ENCODE data around the gene APOL4. TPM values are rescaled to one million over a fixed set of nuclear protein-coding genes. Genes with fewer than 3 reads are reported as not detected.
"Not testable (repeated sequence)": the region's sequence is repeated elsewhere in the genome, so short reads cannot be mapped to it uniquely, and the experiment has no call there.

The APOL4 gene
- total and polyA plus RNA-seq, 4 donors: 5.9 to 15.9 (median 9.1) TPM

DNA sequence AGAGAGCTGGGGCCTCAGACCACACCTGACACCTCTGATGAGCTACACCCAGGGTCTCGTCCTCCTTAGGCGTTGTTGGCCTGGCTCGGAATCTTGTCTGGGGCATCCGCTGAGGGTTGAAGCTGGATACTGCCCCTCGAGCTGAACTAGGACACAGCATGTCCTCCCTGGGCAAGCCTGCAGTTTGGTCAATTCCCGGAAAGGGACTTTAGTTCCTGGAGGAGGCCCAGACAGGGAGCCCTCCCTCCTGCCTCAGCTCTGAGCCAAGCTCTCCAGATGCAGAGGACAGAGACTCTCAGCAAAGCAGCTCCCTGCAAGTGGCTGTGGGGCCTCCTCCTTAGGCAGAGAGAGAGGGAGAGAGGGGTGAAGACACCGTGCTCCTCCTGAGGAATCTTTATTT, 45.9 kb downstream of the APOL4 start:
- H3K9me3 ChIP-seq (ENCODE audit: control insufficient read depth in 4 of 4, insufficient read depth in 3 of 4, low read length in 3 of 4): no peaks in the 10 kb centered on the region
- DNase-seq (peak; percentile 71 to 82 (median 74)), ATAC-seq (ENCODE audit: insufficient read depth, low FRiP score) (peak; percentile 55)
- no peaks in the 10 kb centered on the region for H3K36me3 ChIP-seq (ENCODE audit: control insufficient read depth in 4 of 4, insufficient read depth in 4 of 4, low read length in 4 of 4)
- peaks cover 3 to 54% (median 35%) of the 10 kb centered on the region in 5 donors for H3K4me1 ChIP-seq (ENCODE audit: control insufficient read depth in 5 of 5, insufficient read depth in 5 of 5, low read length in 5 of 5)
- TF ChIP-seq, protein P1, sequence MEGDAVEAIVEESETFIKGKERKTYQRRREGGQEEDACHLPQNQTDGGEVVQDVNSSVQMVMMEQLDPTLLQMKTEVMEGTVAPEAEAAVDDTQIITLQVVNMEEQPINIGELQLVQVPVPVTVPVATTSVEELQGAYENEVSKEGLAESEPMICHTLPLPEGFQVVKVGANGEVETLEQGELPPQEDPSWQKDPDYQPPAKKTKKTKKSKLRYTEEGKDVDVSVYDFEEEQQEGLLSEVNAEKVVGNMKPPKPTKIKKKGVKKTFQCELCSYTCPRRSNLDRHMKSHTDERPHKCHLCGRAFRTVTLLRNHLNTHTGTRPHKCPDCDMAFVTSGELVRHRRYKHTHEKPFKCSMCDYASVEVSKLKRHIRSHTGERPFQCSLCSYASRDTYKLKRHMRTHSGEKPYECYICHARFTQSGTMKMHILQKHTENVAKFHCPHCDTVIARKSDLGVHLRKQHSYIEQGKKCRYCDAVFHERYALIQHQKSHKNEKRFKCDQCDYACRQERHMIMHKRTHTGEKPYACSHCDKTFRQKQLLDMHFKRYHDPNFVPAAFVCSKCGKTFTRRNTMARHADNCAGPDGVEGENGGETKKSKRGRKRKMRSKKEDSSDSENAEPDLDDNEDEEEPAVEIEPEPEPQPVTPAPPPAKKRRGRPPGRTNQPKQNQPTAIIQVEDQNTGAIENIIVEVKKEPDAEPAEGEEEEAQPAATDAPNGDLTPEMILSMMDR (IDR thresholded peaks at IDR 0.05; ENCODE audit: control extremely low read depth, extremely low read depth): no peak
- 43 to 57% methylated on average over 7 of the region's 7 CpGs for WGBS, 2 donors
- H3K4me3 ChIP-seq: no peak overlapping the region
- H3K27me3 ChIP-seq (ENCODE audit: control insufficient read depth in 3 of 3, insufficient read depth in 3 of 3, low read length in 2 of 3): no peaks in the 10 kb centered on the region
- no peak overlapping the region for H3K9ac ChIP-seq (ENCODE audit: insufficient read depth in 1 of 2, low read length in 2 of 2)
- H3K27ac ChIP-seq (ENCODE audit: low read depth in 1 of 2, low read length in 1 of 2): peak overlapping the region; percentile 58 to 85

DNA sequence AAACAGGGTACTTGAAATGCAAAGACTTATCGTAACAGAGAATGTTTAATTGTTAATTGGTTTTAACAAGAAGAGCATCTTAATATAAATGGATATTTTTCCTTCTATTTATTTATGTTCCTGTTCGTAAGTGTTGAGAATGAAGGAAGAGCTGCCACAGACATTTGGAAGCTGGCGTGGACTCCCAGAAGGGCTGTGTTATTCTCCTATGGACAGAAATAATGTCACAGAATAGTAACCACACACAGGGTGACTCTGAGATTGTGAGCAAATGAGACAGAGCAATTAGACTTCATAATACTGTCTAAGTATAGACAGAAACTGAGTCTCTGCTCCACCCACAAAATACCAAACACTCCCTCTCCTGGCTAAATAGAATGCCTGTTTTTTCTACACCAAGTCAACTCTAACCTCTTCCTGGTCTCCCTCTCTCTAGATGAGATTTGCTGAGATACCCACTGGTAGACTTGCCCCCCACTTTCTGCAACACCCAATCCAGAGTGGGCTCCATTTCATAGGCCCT, 47.1 kb downstream of the APOL4 start:
- ATAC-seq (ENCODE audit: insufficient read depth, low FRiP score): no peak
- H3K9ac ChIP-seq (ENCODE audit: insufficient read depth in 1 of 2, low read length in 2 of 2): no peak overlapping the region
- peaks cover 0 to 2% (median 0%) of the 10 kb centered on the region in 4 donors for H3K36me3 ChIP-seq (ENCODE audit: control insufficient read depth in 4 of 4, insufficient read depth in 4 of 4, low read length in 4 of 4)
- 57% methylated on average over 3 of the region's 3 CpGs for WGBS, 2 donors
- H3K9me3 ChIP-seq (ENCODE audit: control insufficient read depth in 4 of 4, insufficient read depth in 3 of 4, low read length in 3 of 4): no peaks in the 10 kb centered on the region
- peak overlapping the region; percentile 58 to 85 for H3K27ac ChIP-seq (ENCODE audit: low read depth in 1 of 2, low read length in 1 of 2)
- H3K4me1 ChIP-seq (ENCODE audit: control insufficient read depth in 5 of 5, insufficient read depth in 5 of 5, low read length in 5 of 5): peaks cover 3 to 46% (median 35%) of the 10 kb centered on the region in 5 donors
- H3K27me3 ChIP-seq (ENCODE audit: control insufficient read depth in 3 of 3, insufficient read depth in 3 of 3, low read length in 2 of 3): no peaks in the 10 kb centered on the region
- TF ChIP-seq, protein P1 (IDR thresholded peaks at IDR 0.05; ENCODE audit: control extremely low read depth, extremely low read depth): no peak
- H3K4me3 ChIP-seq: no peak overlapping the region
- peak; percentile 47 to 81 (median 64) for DNase-seq

DNA sequence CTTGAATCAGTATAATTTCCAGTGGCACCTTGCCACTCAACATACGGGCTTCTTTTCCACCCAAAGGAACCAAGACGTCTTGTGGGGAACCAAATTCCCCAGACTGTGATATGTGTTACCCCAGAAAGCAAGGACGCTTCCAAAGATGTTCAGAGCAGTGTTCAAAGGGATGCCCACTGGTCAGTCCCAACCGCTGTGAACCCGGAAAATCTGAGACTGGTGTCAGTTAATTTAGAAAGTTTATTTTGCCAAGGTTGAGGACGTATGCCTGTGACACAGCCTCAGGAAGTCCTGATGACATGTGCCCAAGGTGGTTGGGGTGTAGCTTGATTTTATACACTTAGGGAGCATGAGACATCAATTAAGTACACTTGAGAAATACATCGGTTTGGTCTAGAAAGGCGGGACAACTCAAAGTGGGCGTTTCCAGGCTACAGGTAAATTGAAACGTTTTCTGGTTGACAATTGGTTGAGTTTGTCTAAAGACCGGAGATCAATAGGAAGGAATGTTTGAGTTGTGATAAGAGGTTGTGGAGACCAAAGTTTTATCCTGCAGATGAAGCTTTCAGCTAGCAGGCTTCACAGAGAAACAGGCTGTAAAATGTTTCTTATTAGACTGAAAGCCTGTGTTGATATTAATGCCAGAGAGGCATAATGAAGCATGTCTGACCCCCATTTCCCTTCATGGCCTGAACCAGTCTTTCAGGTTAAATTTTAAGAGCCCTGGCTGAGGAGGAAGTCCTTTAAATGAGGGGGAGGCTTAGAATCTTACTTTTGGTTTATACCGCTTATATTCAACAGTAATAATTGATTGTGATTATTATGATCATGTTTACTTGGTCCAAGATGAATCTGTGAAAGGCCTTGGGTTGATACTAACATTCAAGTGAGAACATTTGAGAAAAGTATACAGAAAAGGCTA, 47.8 kb downstream of the APOL4 start:
- no peak for ATAC-seq (ENCODE audit: insufficient read depth, low FRiP score)

DNA sequence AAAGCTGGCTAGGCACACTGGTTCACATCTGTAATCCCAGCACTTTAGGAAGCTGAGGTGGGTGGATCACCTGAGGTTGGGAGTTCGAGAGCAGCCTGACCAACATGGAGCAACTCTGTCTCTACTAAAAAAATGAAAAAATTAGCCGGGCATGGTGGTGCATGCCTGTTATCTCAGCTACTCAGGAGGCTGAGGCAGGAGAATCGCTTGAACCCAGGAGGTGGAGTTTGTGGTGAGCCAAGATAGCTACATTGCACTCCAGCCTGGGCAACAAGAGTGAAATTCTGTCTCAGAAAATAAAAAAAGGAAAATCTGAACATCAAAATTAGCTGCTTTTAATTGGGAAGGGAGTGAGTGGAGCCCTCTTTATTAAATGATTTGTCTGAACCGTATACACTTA, 48.8 kb downstream of the APOL4 start:
- H3K9me3 ChIP-seq (ENCODE audit: control insufficient read depth in 4 of 4, insufficient read depth in 3 of 4, low read length in 3 of 4); H3K9ac ChIP-seq (ENCODE audit: insufficient read depth in 1 of 2, low read length in 2 of 2); H3K4me3 ChIP-seq; H3K27ac ChIP-seq (ENCODE audit: low read depth in 1 of 2, low read length in 1 of 2); H3K27me3 ChIP-seq (ENCODE audit: control insufficient read depth in 3 of 3, insufficient read depth in 3 of 3, low read length in 2 of 3); ATAC-seq (ENCODE audit: insufficient read depth, low FRiP score); DNase-seq: not testable (repeated sequence)
- H3K36me3 ChIP-seq (ENCODE audit: control insufficient read depth in 4 of 4, insufficient read depth in 4 of 4, low read length in 4 of 4): peaks cover 0 to 15% (median 1%) of the 10 kb centered on the region in 4 donors
- WGBS, 2 donors: 78 to 81% methylated on average over 4 of the region's 4 CpGs
- peaks cover 3 to 46% (median 33%) of the 10 kb centered on the region in 5 donors for H3K4me1 ChIP-seq (ENCODE audit: control insufficient read depth in 5 of 5, insufficient read depth in 5 of 5, low read length in 5 of 5)

More for the DNA sequence above, 47.8 kb downstream of the APOL4 start:
- TF ChIP-seq, protein P1 (IDR thresholded peaks at IDR 0.05; ENCODE audit: control extremely low read depth, extremely low read depth): no peak
- no peaks in the 10 kb centered on the region for H3K27me3 ChIP-seq (ENCODE audit: control insufficient read depth in 3 of 3, insufficient read depth in 3 of 3, low read length in 2 of 3)
- WGBS, 2 donors: 47 to 69% methylated on average over 12 of the region's 12 CpGs
- H3K36me3 ChIP-seq (ENCODE audit: control insufficient read depth in 4 of 4, insufficient read depth in 4 of 4, low read length in 4 of 4): peaks cover 0 to 8% (median 1%) of the 10 kb centered on the region in 4 donors
- H3K9ac ChIP-seq (ENCODE audit: insufficient read depth in 1 of 2, low read length in 2 of 2): no peak overlapping the region
- no peak overlapping the region for H3K4me3 ChIP-seq
- peak overlapping the region in 1 of 2 donors; percentile 50 for H3K27ac ChIP-seq (ENCODE audit: low read depth in 1 of 2, low read length in 1 of 2)
- H3K9me3 ChIP-seq (ENCODE audit: control insufficient read depth in 4 of 4, insufficient read depth in 3 of 4, low read length in 3 of 4): no peaks in the 10 kb centered on the region
- DNase-seq: peak; percentile 24 to 55 (median 54)
- peaks cover 3 to 46% (median 31%) of the 10 kb centered on the region in 5 donors for H3K4me1 ChIP-seq (ENCODE audit: control insufficient read depth in 5 of 5, insufficient read depth in 5 of 5, low read length in 5 of 5)
